Superior temporal gyrus (tissue), 1 donor: Measurements from ENCODE around the gene MAPT.
A peak's percentile ranks its signal among the peaks of the same experiment; 100 is the strongest.
"Not testable (repeated sequence)": the region's sequence is repeated elsewhere in the genome, so short reads cannot be mapped to it uniquely, and the experiment has no call there.

Experiments
- DNase-seq: peaks from one replicate; pipeline ENCODE4 v3.0.0-alpha.2; 2016; ENCODE audit errors: extremely low spot score

MAPT gene

GRCh38 chr17:45929344-45929743 lies 35.0 kb downstream of the MAPT start:
- no peak for DNase-seq

- DNase-seq = no peak
Measured at GRCh38 chr17:45930420-45930951, 36.1 kb downstream of the MAPT start.

GRCh38 chr17:45931677-45932076 lies 37.3 kb downstream of the MAPT start:
- no peak for DNase-seq

GRCh38 chr17:45934044-45934979 lies 40.0 kb downstream of the MAPT start:
- DNase-seq = no peak

GRCh38 chr17:45935197-45935709 lies 40.9 kb downstream of the MAPT start:
- DNase-seq = no peak

GRCh38 chr17:45935710-45936509 lies 41.6 kb downstream of the MAPT start:
- DNase-seq = no peak

GRCh38 chr17:45936610-45937009 lies 42.3 kb downstream of the MAPT start:
- no peak for DNase-seq

- DNase-seq = not testable (repeated sequence)
Measured at GRCh38 chr17:45937186-45937585, 42.8 kb downstream of the MAPT start.

GRCh38 chr17:45939395-45939794 lies 45.0 kb downstream of the MAPT start:
- no peak for DNase-seq

- DNase-seq = peak; percentile 68
Measured at GRCh38 chr17:45940293-45940692, 45.9 kb downstream of the MAPT start.

- DNase-seq = peak; percentile 84
Measured at GRCh38 chr17:45940826-45941225, 46.5 kb downstream of the MAPT start.

- DNase-seq = no peak
Measured at GRCh38 chr17:45941395-45941794, 47.0 kb downstream of the MAPT start.

GRCh38 chr17:45942284-45942683 lies 47.9 kb downstream of the MAPT start:
- DNase-seq = peak; percentile 99

- DNase-seq = peak; percentile 84
Measured at GRCh38 chr17:45946841-45947256, 52.5 kb downstream of the MAPT start.

GRCh38 chr17:45948498-45948880 lies 54.1 kb downstream of the MAPT start:
- DNase-seq = peak; percentile 32

GRCh38 chr17:45948881-45949624 lies 54.7 kb downstream of the MAPT start:
- peak; percentile 81 for DNase-seq

- DNase-seq = no peak
Measured at GRCh38 chr17:45949755-45950320, 55.5 kb downstream of the MAPT start.

- peak; percentile 79 for DNase-seq
Measured at GRCh38 chr17:45950888-45951287, 56.5 kb downstream of the MAPT start.

- DNase-seq = no peak
Measured at GRCh38 chr17:45951403-45951802, 57.0 kb downstream of the MAPT start.

GRCh38 chr17:45951941-45952340 lies 57.6 kb downstream of the MAPT start:
- no peak for DNase-seq

GRCh38 chr17:45952814-45953320 lies 58.5 kb downstream of the MAPT start:
- DNase-seq = no peak
